ENCODE measurements around the gene RELN. TPM values are rescaled to one million over a fixed set of nuclear protein-coding genes. Genes with fewer than 3 reads are reported as not detected.

Gene RELN

GRCh38 chr7:103432712-103433111 lies 556.7 kb downstream of the RELN start:
- H3K36me3 ChIP-seq (ENCODE audit: insufficient read depth, low read length) = no peaks in the 10 kb centered on the region
- no peak overlapping the region for H3K4me3 ChIP-seq (ENCODE audit: low read length)
- no peak overlapping the region for H3K9ac ChIP-seq (ENCODE audit: low read depth, low read length)
- no peak overlapping the region for H3K4me2 ChIP-seq (ENCODE audit: low read length)
- peaks cover 4% of the 10 kb centered on the region for H3K27me3 ChIP-seq (ENCODE audit: control insufficient read depth, insufficient read depth, low read length)
- H3K4me1 ChIP-seq (ENCODE audit: control insufficient read depth, insufficient read depth, low read length) = no peaks in the 10 kb centered on the region
- H3K9me3 ChIP-seq (replicated peaks; ENCODE audit: low read length) = no peaks in the 10 kb centered on the region

GRCh38 chr7:103425177-103425576 lies 564.3 kb downstream of the RELN start:
- peaks cover 25% of the 10 kb centered on the region for H3K27me3 ChIP-seq (ENCODE audit: control insufficient read depth, insufficient read depth, low read length)
- no peaks in the 10 kb centered on the region for H3K4me1 ChIP-seq (ENCODE audit: control insufficient read depth, insufficient read depth, low read length)
- no peak overlapping the region for H3K4me2 ChIP-seq (ENCODE audit: low read length)
- H3K36me3 ChIP-seq (ENCODE audit: insufficient read depth, low read length) = no peaks in the 10 kb centered on the region
- H3K9me3 ChIP-seq (replicated peaks; ENCODE audit: low read length) = no peaks in the 10 kb centered on the region
- H3K9ac ChIP-seq (ENCODE audit: low read depth, low read length) = no peak overlapping the region
- H3K4me3 ChIP-seq (ENCODE audit: low read length) = no peak overlapping the region

- no peak overlapping the region for H3K4me2 ChIP-seq (ENCODE audit: low read length)
- H3K9me3 ChIP-seq (replicated peaks; ENCODE audit: low read length) = no peaks in the 10 kb centered on the region
- H3K4me1 ChIP-seq (ENCODE audit: control insufficient read depth, insufficient read depth, low read length) = no peaks in the 10 kb centered on the region
- peaks cover 25% of the 10 kb centered on the region for H3K27me3 ChIP-seq (ENCODE audit: control insufficient read depth, insufficient read depth, low read length)
- no peak overlapping the region for H3K4me3 ChIP-seq (ENCODE audit: low read length)
- no peak overlapping the region for H3K9ac ChIP-seq (ENCODE audit: low read depth, low read length)
- H3K36me3 ChIP-seq (ENCODE audit: insufficient read depth, low read length) = no peaks in the 10 kb centered on the region
These were observed 565.8 kb downstream of the RELN start for GRCh38 chr7:103423467-103424179.

Small RNAs within 50 kb of the gene (small RNA-seq; reads per million reads assigned to genes)
- not detected for gene RF00019
